GM18526 (cell line): Measurements from ENCODE around the gene STOX2.

Experiments
- POLR2A ChIP-seq: IDR thresholded peaks from 3 replicates; pipeline ENCODE4 v1.6.1; 2011; ENCODE audit not compliant: insufficient read length; ENCODE audit errors: extremely low read depth

STOX2 gene

DNA sequence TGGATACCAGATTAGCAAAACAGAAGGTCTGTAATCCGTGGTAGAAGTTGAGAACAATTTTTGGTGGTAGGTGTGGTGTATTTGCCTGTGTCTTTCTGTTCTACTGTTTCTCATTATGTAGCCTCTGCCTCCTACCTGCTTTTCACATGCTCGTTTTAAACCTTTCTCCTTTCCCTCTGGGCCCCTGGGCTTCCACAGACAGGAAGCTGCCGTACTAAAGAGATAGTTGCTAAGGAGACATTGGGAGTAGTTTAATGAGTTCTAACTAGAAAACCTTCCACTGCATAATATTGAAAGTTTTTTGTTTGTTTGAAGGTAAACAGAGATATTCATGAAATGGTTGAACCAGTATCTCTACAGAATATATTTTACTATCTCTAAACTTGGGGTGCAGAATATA, 107.8 kb downstream of the STOX2 start:
- no peak for TF ChIP-seq POLR2A

DNA sequence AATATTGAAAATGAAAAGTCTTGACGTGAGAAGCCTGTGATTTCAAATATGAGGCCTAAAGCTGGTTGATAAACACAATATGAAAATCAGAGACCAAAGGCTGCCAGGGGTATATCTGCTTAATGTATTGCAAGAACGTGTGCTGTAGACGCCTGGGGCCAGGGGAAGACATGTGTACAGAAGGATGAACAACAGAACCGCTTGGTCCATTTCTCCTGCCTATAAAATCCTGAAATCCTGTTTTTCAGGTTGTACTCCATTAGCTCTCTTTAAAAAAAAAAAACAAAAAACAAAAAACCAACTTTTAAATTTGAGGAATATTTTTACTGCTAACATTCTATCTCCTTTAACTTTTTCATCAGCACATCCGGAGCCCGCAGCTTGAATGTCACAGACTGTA, 109.2 kb downstream of the STOX2 start:
- TF ChIP-seq POLR2A = no peak

DNA sequence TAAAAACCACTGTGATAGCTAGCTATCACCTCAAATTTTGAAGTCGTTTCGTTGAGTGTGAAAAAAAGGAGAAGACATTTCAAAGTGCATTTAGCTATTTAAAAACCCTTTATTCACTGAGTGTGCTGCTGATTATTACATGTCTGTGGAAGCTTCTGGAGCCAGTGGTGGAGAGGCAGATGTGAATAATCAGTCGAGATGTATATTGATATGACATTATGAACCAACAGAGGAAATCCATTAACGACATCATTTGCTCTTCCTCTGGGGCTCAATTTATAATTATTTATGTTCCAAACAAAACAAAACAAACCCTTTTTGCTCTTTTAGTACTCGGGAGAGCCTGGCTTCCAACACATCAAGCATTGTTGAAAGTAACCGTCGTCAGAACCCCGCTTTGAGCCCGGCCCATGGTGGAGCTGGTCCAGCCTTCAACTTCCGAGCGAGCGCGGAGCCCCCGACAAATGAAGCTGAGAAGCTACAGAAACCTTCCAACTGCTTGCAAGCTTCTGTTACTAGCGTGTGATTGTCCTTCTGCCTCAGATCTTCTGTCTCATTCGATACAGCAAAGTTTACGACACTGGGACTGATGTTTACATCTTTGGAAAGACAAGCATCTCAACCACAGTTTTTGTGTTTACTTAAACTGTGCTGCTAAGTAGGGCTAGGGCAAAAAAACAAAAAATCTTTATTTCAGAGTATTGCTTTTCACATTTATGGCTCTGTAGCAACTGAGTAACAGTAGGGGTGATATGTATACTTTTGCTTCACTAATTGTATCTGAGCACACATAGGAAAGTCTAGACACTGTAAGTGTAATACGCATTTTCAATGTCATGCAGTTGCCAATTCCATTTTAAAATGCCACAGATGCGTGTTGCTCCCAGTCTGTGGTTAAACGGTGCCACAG, 111.9 kb downstream of the STOX2 start:
- TF ChIP-seq POLR2A = no peak

DNA sequence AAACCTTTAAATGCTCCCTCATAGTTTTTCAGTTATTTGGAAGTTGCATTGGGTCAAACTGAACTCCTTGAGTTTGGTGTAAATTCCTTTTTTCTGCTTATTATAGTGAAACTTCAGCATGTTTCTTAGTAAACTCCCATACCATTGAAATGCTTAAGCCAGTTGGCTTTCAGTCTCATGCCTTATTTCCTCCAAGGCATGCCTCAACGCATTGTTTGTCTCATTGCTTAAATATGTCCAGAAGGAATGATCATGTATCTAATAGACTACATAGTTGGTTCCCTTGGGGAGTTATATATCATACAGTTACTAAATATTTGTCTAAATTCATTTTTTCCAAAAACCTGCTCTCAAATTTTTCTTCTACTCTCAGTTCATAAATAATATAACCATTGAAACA, 114.0 kb downstream of the STOX2 start:
- no peak for TF ChIP-seq POLR2A

DNA sequence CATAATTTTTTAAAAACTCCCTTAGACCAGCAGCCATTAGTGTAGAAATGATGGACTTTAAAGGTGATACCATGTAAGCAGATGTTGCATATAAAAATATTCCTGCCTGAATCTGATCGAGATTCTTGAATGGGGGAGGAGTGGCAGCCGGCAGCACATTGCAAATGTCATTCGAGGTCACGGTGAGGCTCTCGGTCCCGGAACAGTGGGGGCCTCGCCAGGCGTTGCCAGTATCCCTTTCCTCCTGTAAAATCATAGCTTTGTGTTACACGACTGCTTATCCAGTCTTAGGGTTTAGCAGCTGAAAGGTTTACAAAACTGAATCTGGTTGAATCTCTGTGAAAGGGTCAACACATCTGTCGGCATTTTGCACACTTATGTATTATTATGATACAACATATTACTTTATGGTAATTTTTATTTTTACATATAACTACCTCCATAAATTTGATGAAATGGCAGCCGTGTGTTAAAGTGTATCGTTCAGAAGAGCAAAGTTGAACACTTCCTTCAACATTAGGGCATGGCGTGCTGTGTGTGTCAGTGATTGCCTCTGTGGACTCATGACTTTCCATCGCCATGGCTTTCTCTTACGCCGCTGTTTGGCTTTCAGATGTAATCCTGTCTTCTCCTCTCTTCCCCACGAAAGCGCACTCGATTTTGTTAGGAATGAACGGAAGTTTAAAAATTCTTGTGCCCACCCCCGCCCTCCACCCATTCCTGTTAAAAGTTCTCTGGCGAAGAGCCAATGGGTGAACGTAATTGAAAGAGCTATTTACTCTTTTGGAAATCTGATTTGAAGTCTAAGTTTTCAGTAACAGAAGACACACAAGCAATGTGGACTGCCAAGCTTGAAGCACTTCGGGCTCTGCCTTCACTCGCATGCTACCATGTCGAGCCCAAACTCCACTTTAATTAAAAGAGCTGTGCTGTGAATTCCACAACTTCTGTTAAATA, 114.8 kb downstream of the STOX2 start:
- no peak for TF ChIP-seq POLR2A

DNA sequence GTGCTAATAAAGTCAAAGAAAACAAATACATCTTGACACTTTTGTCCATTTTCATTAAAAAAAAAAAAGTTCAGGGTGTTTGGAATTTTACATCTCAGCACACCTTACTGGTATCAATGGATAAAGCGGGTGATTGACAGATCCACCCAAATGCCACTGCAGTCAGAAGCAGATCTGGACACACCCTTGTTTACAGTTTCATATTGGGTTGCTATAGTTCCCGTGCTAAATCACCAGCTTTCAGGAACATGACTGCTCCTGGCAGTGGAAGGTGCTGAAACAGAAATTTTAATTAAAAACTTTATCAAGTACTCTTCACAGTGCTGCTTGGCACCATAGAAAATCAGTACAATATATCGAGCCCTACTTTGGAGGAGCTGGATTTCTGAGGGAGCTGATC, 116.3 kb downstream of the STOX2 start:
- TF ChIP-seq POLR2A = no peak

DNA sequence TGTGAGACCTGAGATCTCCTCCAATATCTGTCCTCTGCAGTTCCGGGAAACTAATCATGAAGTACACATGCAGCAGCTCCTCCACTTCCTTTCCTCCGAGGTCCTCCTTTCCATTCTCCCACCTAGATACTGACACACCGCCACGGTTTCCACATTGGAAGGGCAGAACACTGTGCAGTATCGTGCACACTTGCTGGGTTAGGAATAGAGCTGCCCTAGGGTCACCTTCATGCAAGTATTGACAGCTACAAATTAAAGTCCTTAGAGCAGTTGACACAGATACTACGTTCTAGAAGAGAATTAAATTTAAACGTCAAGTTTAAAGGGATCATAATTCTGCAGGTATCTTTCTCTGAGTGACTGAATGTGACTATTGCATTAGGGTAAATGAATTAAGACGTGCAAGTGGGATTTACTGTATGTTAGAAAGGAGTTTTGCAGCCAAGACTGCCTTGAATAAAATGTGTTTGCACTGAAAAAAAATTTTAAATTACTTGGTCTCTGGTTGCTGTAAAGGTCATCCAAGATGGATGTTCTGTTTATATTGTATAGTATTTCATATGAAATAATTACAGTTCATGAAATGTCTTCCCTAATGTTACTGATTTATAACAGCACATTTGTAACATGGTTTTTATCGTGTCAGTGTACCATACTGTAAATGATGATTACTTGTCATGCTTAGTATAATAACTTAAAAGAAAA, 117.7 kb downstream of the STOX2 start:
- no peak for TF ChIP-seq POLR2A

DNA sequence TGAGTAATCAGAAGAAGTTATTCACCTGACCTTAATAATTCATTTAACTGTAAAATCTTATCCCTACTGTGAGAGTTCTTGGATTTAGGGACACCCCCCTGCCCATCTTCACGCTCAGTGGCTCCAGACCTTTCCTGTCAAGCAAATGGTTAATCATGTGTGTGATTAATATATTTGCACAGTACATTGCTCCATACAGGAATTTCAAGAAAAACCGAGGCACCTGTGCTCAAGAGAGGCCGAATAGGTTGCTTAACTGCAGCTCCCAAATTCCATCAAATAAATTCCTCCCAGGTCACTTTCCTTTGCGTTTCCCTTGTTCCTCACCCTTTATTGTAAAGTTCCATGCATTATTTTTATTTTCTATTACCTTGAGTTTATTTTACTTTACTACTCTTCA, 119.5 kb downstream of the STOX2 start:
- TF ChIP-seq POLR2A = no peak

DNA sequence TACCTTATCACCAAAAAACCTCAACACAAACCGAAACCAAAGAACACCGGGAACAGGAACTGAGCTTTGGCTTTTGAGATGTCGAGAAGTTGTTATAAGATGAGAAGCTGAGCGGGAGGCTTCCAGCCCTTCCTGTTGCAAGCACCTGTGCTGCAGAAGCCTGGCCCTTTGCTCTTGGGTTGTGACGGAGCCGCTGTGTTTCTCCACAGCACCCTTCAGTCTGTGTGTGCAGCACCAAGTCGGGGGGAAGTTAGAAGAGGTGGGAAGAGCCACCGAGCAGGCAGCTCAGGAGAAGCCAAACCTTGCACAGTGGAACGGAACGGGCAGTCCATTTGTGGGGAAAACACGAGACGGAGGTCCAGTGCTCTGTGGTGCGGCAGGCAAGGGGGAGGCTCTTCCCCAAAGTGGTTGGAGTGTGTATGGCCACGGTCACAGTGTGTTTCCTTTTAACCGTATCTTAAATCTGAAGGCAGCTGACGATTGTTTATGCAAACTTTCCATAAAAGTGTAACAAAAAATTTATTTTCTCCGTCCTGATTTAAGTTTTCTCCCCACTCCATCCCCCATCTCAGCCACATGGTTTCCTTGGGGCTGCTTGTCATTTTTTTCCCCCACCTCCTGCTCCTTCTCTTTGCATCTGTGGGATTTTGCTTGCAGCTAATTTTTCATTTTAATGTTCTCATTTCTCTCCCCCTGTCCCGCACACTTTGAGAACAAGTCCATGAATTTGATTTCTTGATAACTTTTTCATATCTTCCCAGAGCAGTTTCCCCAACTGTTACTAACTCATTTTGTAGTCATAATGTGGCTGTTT, 123.7 kb downstream of the STOX2 start:
- no peak for TF ChIP-seq POLR2A

DNA sequence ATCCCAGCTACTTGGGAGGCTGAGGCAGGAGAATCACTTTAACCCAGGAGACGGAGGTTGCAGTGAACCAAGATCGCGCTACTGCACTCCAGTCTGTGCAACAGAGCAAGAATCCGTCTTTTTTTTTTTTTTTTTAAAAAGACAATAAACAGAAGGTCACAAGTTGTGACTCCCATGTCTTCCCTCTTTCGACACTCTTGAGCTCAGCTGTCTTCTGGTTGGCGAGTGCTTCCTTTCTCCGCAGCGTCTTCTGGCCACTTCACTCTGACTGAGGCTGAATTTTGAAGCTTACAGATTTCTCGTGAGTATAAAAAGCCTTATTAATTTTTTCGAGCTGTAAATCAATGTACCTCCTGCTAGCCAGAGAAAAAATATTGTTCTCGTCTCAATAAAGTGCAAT, 124.9 kb downstream of the STOX2 start:
- no peak for TF ChIP-seq POLR2A

DNA sequence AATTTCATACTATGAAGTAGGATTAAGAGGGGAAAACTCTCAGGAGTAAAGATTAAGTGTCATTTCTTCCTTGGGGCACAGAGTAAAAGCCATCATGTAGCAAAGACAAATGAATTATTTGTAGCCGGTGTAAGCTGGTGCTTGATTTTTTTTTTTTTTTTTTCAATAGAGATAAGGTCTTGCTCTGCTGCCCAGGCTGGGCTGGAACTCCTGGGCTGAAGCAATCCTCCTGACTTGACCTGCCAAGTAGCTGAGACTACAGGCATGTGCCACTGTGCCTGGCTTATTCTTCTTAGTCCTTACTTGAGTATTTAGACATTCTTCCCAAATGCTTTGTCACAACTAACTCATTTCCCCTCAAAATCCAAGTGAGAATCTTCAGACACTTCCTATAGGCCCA, 125.7 kb downstream of the STOX2 start:
- no peak for TF ChIP-seq POLR2A

DNA sequence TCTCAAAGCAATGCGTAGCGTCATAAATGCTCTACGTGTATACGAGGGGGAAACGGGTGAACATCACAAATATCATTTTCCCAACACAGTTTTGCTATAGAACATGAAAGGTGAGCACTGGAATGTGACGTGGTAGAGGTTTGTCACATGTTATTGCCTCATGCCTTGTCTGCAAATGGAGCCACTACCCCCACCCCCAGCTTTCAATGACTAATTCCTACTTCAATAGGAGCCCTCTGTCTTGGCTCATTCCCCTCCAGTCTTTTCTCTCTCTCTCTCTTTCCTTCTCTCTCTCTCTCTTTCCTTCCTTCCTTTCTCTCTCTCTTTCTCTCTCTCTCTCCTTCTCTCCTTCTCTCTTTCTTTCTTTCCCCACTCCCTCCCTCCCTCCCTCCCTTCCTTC, 127.0 kb downstream of the STOX2 start:
- TF ChIP-seq POLR2A = no peak

DNA sequence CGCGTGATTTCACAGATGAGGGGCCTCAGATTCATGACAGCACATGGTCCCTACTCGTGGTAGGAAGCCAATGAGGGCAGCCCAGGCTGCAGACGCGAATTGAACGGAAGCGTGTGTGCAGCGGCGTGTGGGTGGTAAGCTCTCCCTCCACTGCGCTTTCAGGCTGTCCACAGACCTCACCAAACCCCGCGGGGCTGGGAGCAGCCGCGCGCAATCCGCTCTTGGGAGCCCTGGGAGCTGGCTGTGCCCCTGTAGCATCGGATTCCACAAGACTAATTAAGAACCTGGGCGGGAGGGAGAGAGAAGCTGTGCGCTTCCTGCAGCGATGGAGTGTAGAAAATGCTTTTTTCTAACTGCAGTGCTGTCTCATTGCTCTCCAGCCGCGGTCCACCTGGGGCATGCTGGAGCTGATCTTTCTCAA, 134.9 kb downstream of the STOX2 start:
- TF ChIP-seq POLR2A = no peak

DNA sequence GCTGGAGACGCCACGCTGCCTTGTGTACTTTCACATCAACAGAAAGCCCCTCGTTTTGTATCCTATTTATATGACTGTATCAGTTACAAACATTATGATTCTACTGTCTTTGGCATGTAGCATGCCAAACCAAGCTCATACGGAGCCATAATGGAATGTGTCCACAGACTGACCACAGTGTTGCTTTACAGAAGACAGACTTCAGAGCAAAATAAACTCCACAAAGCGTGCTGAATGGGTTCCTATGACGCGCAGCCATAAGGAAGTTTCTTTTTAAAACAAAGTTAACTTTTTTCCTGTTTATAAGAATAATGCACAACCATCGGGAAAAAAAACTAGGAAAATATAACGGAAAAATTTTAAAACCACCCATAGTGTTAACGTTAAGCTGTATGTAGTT, 136.0 kb downstream of the STOX2 start:
- no peak for TF ChIP-seq POLR2A
